ENCODE measurements around the gene PDE4D.
A peak's percentile ranks its signal among the peaks of the same experiment; 100 is the strongest.

Gene PDE4D

GRCh38 chr5:59351076-59351794, 542.3 kb downstream of the PDE4D start:
- no peak for DNase-seq

DNA sequence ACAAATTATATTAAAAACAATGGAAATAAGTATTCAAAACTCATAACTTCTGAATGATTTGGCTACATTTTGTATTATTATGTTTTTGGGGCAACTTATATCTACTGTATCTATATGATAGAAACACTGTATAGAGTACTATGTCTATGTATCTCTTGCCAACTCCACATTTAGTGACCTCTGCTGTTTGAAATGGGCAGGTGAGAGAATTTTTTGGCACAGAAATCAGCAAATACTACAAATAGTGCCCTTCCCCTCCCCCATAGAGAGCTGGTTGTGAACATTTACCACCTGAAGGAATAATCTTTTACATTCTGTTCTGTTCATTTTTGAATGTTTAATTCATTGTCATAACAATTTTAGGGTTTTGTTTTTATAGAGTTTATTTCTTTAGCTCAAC, 545.3 kb downstream of the PDE4D start:
- DNase-seq: peak; percentile 13

- DNase-seq: no peak
Observed at GRCh38 chr5:59346982-59347381, 546.5 kb downstream of the PDE4D start.

- no peak for DNase-seq
Observed at GRCh38 chr5:59346514-59346913, 547.0 kb downstream of the PDE4D start.

GRCh38 chr5:59342181-59342580, 551.3 kb downstream of the PDE4D start:
- DNase-seq: no peak

- DNase-seq: no peak
Observed at GRCh38 chr5:59341760-59342159, 551.8 kb downstream of the PDE4D start.

DNA sequence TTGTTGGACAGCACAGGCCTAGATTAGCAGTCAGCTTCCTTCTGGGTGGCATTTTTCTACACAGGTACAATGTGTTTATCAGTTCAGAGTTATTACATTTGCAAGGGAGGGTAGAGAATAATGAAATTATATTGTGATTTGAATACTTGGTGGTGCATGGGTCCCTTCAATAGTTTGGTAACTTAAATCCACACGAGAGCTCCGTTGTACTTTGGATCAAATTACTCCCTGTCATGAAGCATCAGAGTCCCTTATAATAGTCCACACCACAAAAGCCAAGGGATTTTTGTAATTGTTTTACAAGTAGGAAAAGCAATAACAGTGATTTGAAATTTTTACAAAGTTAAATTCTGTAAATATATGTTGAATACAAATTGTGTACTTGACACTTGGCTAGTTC, 552.4 kb downstream of the PDE4D start:
- no peak for DNase-seq

GRCh38 chr5:59340637-59341036, 552.9 kb downstream of the PDE4D start:
- no peak for DNase-seq

GRCh38 chr5:59337240-59337639, 556.3 kb downstream of the PDE4D start:
- DNase-seq: no peak

DNA sequence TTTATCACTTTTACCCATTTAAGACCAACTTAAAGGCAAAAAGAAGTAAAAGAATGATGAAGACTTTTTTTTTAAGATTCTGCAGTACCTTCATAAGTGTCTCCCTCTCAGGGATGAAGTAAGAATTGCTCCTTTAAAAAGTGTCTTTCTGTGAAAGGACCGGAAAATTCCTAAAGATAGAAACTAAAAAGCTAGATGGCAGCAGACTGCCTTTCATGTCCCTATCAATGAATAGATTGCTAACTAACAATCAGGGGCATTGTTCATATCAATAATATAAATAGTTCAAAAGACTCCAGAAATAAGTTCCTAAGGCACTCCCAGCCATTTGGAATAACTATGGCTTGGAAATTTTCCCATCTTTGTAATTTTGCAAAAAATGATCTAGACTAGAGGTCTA, 558.0 kb downstream of the PDE4D start:
- DNase-seq: no peak

GRCh38 chr5:59333416-59333815, 560.1 kb downstream of the PDE4D start:
- peak; percentile 46 for DNase-seq

DNA sequence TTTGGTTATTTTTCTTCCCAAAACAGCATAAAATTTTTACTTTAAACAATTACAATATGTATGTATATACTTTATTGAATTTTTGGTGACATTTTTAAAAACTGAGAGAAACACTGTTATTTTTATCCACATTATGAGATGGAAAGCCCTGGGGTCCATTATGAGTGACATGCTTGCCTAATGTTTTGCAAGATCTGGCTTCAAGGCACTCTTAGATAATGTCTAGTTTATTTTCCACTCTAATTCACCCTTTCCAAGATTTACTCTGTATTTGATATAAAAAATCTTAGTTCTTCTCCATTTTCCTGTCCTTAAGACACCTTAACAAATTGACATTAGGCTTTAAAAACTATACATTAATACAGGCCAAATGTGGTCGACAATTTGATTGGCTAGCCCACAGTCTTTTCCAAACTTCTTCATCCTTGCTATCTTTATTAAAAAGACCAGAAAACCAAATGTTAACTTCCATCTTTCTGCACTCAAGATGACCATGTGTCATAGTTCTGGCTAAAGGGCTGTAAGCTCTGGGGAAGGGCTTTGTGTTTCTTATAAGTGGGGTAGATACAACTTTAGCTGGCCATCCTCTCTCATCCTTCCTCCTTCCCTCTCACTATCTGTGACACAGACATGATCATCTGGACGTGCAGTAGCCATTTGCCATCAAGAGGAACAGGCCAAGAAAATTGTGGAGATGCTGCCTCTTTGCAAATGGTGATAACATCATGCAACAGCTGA, 561.1 kb downstream of the PDE4D start:
- no peak for DNase-seq

- DNase-seq: no peak
Observed at GRCh38 chr5:59330680-59331079, 562.8 kb downstream of the PDE4D start.

DNA sequence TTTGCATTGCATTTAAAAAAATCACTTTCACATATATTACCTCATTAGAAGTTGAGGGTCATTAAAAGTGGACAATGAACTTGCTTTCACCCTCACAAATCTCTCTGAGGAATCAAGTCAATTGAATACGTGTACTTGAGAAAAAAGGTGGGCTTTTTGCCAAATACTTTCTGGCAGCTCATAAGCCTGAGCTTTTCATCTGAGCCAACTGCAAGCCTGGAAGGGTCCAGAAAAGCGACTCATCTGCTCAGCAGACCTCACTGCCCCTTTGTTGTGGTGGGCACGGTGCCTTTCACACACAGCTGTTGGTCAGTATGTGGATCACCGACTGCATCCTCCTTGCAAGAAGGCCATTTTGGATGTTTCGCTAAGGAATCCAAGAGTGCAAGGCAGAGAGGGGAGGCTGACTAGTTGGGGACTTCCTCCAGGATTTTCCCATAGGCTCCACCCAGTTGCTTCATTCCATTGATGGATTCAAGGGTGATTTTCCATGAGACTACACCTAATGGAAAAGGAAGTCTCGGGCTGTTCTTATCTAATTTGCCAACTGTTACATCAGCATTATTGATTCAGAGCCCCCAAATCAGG, 564.7 kb downstream of the PDE4D start:
- DNase-seq: peak; percentile 68

DNA sequence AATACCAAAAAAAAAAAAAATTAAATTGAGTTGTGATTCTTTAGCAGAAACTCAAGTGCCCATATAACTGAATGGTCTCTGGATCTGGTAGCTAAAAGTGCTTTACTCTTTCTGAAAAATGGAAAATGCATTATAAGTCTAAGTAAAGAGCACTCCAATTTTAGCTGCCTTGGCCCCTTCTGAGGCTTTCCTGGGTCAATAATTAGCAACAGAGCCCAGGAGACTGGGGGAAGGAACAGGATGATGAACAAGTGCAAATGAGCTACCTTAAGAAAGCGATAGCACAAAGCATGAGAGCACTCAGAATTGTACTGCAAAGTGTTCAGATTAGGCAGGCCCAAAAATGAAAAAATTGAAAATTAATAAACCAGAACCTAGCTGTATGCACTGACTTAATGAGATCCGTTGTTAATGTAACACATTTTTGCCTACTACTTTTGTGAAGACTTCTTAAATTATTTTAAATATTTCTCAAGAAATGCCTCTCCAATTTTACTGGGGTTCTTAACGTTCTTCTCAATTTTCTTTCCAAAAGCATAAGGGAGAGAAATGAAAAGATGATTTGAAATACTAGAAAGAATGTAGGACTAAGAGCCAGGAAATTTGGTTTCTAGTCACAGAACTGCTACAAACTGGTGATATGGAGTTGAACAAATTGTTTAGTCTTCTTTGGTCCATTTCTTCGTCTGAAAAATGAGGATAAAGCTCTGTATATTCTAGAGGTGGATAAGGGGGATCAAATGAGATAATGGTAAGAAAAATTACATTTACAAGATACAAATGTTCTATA, 566.1 kb downstream of the PDE4D start:
- no peak for DNase-seq

DNA sequence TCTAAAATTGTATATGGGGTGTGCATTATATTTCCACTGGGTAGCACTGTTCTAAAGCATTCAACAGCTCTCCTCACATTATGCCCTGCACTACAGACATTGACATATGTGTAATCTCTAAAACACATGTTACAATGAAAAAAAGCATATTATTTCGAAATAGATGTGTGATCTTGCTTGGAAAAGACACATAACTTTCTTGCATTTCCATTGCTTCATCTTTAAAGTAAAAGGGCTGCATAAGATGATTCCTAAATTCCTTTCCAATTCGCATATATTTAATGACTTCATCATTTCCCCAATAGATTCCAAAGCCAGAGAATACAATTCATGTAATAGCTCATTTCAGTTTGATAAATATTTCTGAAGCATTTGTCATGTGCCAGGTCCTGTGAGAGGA, 566.9 kb downstream of the PDE4D start:
- DNase-seq: no peak

GRCh38 chr5:59325070-59325469, 568.5 kb downstream of the PDE4D start:
- no peak for DNase-seq

DNA sequence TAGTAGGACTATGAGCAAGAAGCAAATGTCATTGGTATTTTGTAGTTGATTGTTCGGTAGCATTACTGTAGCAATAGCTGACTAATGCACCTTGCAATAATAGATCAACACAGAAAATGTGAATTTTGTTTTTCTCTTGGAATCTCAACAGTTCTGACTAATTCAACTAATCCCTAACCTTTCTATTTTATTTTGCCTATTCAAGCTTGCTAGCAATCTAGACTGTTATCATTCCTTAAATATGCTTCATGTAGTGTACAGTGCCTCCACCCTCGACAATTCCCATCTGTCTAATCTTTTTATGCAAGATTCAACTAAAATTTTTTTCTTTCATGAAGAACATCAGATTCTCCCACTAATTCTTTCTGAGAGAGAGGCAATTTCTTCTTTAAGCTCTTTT, 570.6 kb downstream of the PDE4D start:
- DNase-seq: no peak

GRCh38 chr5:59322058-59322457, 571.5 kb downstream of the PDE4D start:
- DNase-seq: no peak

GRCh38 chr5:59321642-59322041, 571.9 kb downstream of the PDE4D start:
- DNase-seq: no peak

DNA sequence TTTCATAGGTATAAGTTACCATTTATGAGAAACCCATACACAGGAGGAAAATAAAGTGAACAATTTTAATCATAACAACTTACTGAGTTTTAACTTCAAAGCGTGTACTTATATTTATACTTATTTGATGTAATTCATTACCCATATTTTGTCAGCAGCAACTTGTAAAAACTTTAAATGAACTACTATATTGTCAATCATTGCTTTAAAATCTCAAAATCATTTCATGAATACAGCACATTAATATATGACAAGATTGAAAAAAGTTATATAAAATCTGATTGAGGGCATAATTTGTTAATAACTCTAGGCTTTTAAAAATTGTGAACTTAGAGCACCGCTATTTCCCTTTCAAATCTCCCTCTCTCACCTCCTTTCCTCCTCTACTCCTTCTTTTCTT, 573.1 kb downstream of the PDE4D start:
- DNase-seq: no peak

- no peak for DNase-seq
Observed at GRCh38 chr5:59319250-59319649, 574.3 kb downstream of the PDE4D start.

GRCh38 chr5:59317774-59318205, 575.7 kb downstream of the PDE4D start:
- no peak for DNase-seq
